ENCODE measurements around the gene MAP3K10. TPM values are rescaled to one million over a fixed set of nuclear protein-coding genes. Genes with fewer than 3 reads are reported as not detected.

The MAP3K10 gene
- total and polyA plus RNA-seq, 9 of the 15 experiments (the other 6 are each of a cell fraction or from before 2014, with no cell fraction given), result 0.01 to 8.0 (median 2.7) TPM; not detected in 1

GRCh38 chr19:40221858-40222619 is 30.8 kb downstream of the MAP3K10 start (continued):
- TF ChIP-seq FOXM1 (IDR thresholded peaks at IDR 0.05; ENCODE audit: low read depth) (peak; percentile 71), FOXM1 (CRISPR knock-in tag; IDR thresholded peaks at IDR 0.05; ENCODE audit: low read depth) (no peak), GABPA (tag; conservative IDR thresholded peaks at IDR 0.05; ENCODE audit: low read depth) (peak; percentile 29; the same call in 1 of the 2 replicates), CLOCK (CRISPR knock-in tag; IDR thresholded peaks at IDR 0.05; ENCODE audit: borderline replicate concordance) (no peak), ZNF436 (CRISPR knock-in tag; IDR thresholded peaks at IDR 0.05) (no peak), SMAD1 (IDR thresholded peaks at IDR 0.05; ENCODE audit: low read depth, low read length, partially characterized antibody) (no peak), RFX1 (IDR thresholded peaks at IDR 0.05) (peak; percentile 80), HEY1 (CRISPR knock-in tag; IDR thresholded peaks at IDR 0.05; ENCODE audit: borderline replicate concordance) (no peak), SRSF1 (IDR thresholded peaks at IDR 0.05; ENCODE audit: low read depth, low read length) (no peak), CTBP1 (IDR thresholded peaks at IDR 0.05; ENCODE audit: borderline replicate concordance) (peak; percentile 40; the same call in 1 of the 2 replicates), HINFP (tag; conservative IDR thresholded peaks at IDR 0.05; ENCODE audit: low read depth) (no peak), ASH1L (IDR thresholded peaks at IDR 0.05; ENCODE audit: borderline replicate concordance, low read depth, partially characterized antibody) (peak; percentile 91)

Measured in K562 (cell line).